Osteocyte (in vitro differentiated cells): ENCODE results near the gene RTEL1. TPM values are rescaled to one million over a fixed set of nuclear protein-coding genes. Genes with fewer than 3 reads are reported as not detected.

Experiments
- DNase-seq: peaks from one replicate; pipeline ENCODE4 v3.0.0; 2021; ENCODE audit warnings: mixed read lengths; ENCODE audit not compliant: unreplicated experiment; ENCODE audit errors: extremely low spot score
- H3K27ac Mint-ChIP-seq: one replicate; pipeline ENCODE4 v1.8.0; 2021; ENCODE audit warnings: mild to moderate bottlenecking, mixed read lengths; ENCODE audit not compliant: unreplicated experiment
- H3K27me3 Mint-ChIP-seq: one replicate; pipeline ENCODE4 v1.8.0; 2021; ENCODE audit warnings: mixed read lengths; ENCODE audit not compliant: unreplicated experiment
- H3K36me3 Mint-ChIP-seq: one replicate; pipeline ENCODE4 v1.8.0; 2021; ENCODE audit warnings: mixed read lengths; ENCODE audit not compliant: unreplicated experiment
- H3K4me1 Mint-ChIP-seq: one replicate; pipeline ENCODE4 v1.8.0; 2021; ENCODE audit warnings: mixed read lengths; ENCODE audit not compliant: unreplicated experiment
- H3K4me3 Mint-ChIP-seq: one replicate; pipeline ENCODE4 v1.8.0; 2021; ENCODE audit warnings: mild to moderate bottlenecking, moderate library complexity, mixed read lengths; ENCODE audit not compliant: unreplicated experiment
- H3K9me3 Mint-ChIP-seq: one replicate; pipeline ENCODE4 v1.8.0; 2021; ENCODE audit warnings: mixed read lengths; ENCODE audit not compliant: unreplicated experiment
- CTCF ChIP-seq: fragments of 200-600 bp; sonication (generic); IDR thresholded peaks from 2 replicates; pipeline ENCODE4 v1.5.0; 2021; ENCODE audit warnings: antibody characterized with exemption, mild to moderate bottlenecking, moderate library complexity
- total RNA-seq: library from RNA; stranded (reverse); gene quantifications from 2 replicates; pipeline ENCODE4 v1.2.1, GENCODE V29; 2021

The RTEL1 gene
- total RNA-seq, 1 donor from 2014 or later: 34.1 TPM

- no peak for TF ChIP-seq CTCF
- Mint-ChIP-seq H3K9me3 (no peaks in the 10 kb centered on the region), H3K4me1 (no peaks in the 10 kb centered on the region), H3K36me3 (peaks cover 5% of the 10 kb centered on the region), H3K27ac (peak within 1 kb of the TSS; percentile 59), H3K4me3 (peak within 1 kb of the TSS; percentile 74), H3K27me3 (no peaks in the 10 kb centered on the region)
- peak; percentile 90 for DNase-seq
Measured at GRCh38 chr20:63739130-63740069, 81.3 kb downstream of the RTEL1 start, which contains the start of gene SLC2A4RG. Gene SLC2A4RG (plus strand): TSS chr20:63739776. CDS start chr20:63739913, 137 bp downstream.

DNA sequence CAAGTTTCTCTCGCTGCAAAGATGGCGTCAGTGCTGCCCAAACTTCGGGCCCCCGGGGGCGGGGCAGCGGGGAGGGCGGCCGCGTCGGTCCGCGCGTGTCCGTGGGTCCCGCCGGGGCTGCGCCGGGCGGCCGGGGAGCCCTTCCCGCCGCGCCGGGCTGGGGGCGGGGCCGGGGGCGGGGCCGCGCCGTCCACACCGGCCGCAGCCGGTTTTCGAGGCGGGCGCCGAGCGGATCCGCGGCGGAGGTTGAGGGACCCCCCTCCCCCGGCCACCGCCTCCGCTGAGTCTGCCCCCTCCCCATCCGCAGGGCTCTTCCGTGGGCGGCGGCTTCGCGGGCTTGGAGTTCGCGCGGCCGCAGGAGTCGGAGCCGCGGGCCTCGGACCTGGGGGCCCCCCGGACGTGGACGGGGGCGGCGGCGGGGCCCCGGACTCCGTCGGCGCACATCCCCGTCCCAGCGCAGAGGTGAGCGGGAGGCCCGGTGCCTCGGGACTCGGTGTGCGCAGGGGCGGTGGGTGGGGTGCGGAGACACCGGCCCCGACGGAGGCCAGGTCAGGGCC is 82.0 kb downstream of the RTEL1 start:
- DNase-seq: peak; percentile 87

GRCh38 chr20:63740627-63741353 is 82.7 kb downstream of the RTEL1 start:
- H3K4me3 Mint-ChIP-seq: peak overlapping the region; percentile 74

More for the DNA sequence above, 82.0 kb downstream of the RTEL1 start:
- peaks cover 5% of the 10 kb centered on the region for H3K36me3 Mint-ChIP-seq
- H3K27ac Mint-ChIP-seq: no peak overlapping the region
- peak overlapping the region; percentile 74 for H3K4me3 Mint-ChIP-seq
- no peak for TF ChIP-seq CTCF
- H3K9me3 Mint-ChIP-seq: no peaks in the 10 kb centered on the region
- no peaks in the 10 kb centered on the region for H3K27me3 Mint-ChIP-seq
- no peaks in the 10 kb centered on the region for H3K4me1 Mint-ChIP-seq

GRCh38 chr20:63741354-63741675 is 83.2 kb downstream of the RTEL1 start:
- Mint-ChIP-seq H3K36me3 (peaks cover 7% of the 10 kb centered on the region), H3K4me1 (no peaks in the 10 kb centered on the region), H3K27ac (no peak overlapping the region), H3K9me3 (no peaks in the 10 kb centered on the region), H3K4me3 (peak overlapping the region; percentile 74), H3K27me3 (no peaks in the 10 kb centered on the region)
- TF ChIP-seq CTCF: no peak
- DNase-seq: no peak

More at GRCh38 chr20:63740627-63741353, 82.7 kb downstream of the RTEL1 start:
- no peaks in the 10 kb centered on the region for H3K9me3 Mint-ChIP-seq
- peak; percentile 94 for DNase-seq
- no peaks in the 10 kb centered on the region for H3K27me3 Mint-ChIP-seq
- H3K36me3 Mint-ChIP-seq: peaks cover 6% of the 10 kb centered on the region
- peak overlapping the region; percentile 59 for H3K27ac Mint-ChIP-seq
- no peaks in the 10 kb centered on the region for H3K4me1 Mint-ChIP-seq
- TF ChIP-seq CTCF: peak; percentile 45
